Tibial nerve (tissue), 4 donors: ENCODE measurements around the gene GRIK4. TPM values are rescaled to one million over a fixed set of nuclear protein-coding genes. Genes with fewer than 3 reads are reported as not detected.

Source experiments
- DNase-seq, 2 donors: peaks; one replicate each; pipeline ENCODE4 v3.0.0-alpha.2; 2019; ENCODE audit warnings: low spot score in 2 of 2
- H3K27ac ChIP-seq, 4 donors: fragments of 200-600 bp; sonication (generic) in 3 of 4; one replicate each; pipeline ENCODE4 v1.5.1; 2017 to 2019; ENCODE audit warnings: mild to moderate bottlenecking in 1 of 4
- H3K27me3 ChIP-seq, 2 donors: fragments of 200-600 bp; sonication (generic) in 1 of 2; one replicate each; pipeline versions ENCODE4 v1.5.1 to v1.6.0; 2017 to 2019
- H3K36me3 ChIP-seq, 3 donors: fragments of 200-600 bp; sonication (generic); one replicate each; pipeline ENCODE4 v1.5.1; 2018 to 2019
- H3K4me1 ChIP-seq, 4 donors: fragments of 200-600 bp; sonication (generic) in 3 of 4; one replicate each; pipeline ENCODE4 v1.5.1; 2017 to 2019
- H3K4me3 ChIP-seq, 4 donors: fragments of 200-600 bp; sonication (generic) in 3 of 4; one replicate each; pipeline ENCODE4 v1.5.1; 2017 to 2019; ENCODE audit warnings: mild to moderate bottlenecking in 1 of 4, moderate library complexity in 1 of 4
- H3K9me3 ChIP-seq, 4 donors: fragments of 200-600 bp; sonication (generic) in 3 of 4; one replicate each; pipeline ENCODE4 v1.5.1; 2017 to 2019
- EP300 ChIP-seq, 2 donors: sonication (generic); formaldehyde crosslinking; IDR thresholded peaks; one replicate each; pipeline ENCODE4 v1.6.1; 2017; ENCODE audit warnings: antibody characterized with exemption in 2 of 2, mild to moderate bottlenecking in 1 of 2
- POLR2A ChIP-seq, 2 donors: fragments of 450-650 bp; IDR thresholded peaks; one replicate each; pipeline ENCODE4 v1.6.1; 2017; ENCODE audit warnings: antibody characterized with exemption in 2 of 2, mild to moderate bottlenecking in 2 of 2, moderate library complexity in 2 of 2
- WGBS, 2 donors: methylation state at CpG; one replicate each; pipeline ENCODE4 v1.1.5; 2018; 5-methylcytosine and 5-hydroxymethylcytosine counted together
- total RNA-seq, 4 donors: library from RNA; depleted of rRNA; stranded (reverse); fragments of >200 nt; gene quantifications; one replicate each; pipeline ENCODE4 v1.1.0, GENCODE V29; 2016
- TF ChIP-seq, protein P1 (sequence below), 5 experiments: fragments of 200-600 bp in 3 of 5; fragments of 450-650 bp in 2 of 5; sonication (generic) in 3 of 5; IDR thresholded peaks; one replicate each; pipeline ENCODE4 v1.5.1; 2016 to 2019; ENCODE audit warnings: antibody characterized with exemption in 5 of 5, mild to moderate bottlenecking in 3 of 5, moderate library complexity in 2 of 5

GRIK4 gene
- total RNA-seq, 4 donors from 2014 or later, result 0.22 to 0.98 TPM; not detected in 2

DNA sequence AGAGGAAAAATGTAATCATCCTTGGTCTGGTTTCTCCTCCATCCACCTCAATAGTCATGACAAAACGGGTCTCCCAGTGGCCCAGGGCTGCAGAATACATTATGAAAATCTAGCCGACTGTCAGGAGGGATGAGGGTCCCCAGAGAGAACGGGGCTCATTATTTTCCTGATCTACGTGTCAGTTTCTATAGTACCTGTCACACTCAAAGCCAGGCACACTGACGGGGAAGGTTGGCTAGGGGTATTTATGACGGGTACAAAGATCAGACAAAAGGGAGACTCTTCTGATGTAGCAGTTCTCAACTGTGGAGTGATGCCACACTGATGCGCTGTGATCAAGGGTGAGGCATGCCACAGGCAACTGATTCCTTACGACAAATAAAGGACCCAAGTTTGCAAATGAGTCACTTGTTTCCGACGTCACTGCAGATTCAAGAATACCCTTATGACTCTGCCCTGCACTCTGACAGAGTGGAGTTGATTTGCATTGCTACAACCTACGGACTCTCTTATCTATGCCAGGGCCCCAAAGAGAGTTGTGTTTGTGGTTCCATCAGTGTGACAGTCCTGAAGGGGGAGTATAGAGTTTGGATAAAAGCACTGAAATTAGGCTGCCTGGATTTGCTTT, 324.2 kb downstream of the GRIK4 start:
- no peaks in the 10 kb centered on the region for H3K4me1 ChIP-seq
- 80 to 82% methylated on average over 11 of the region's 11 CpGs for WGBS, 2 donors
- no peak overlapping the region for H3K4me3 ChIP-seq
- no peaks in the 10 kb centered on the region for H3K36me3 ChIP-seq
- no peak for DNase-seq
- H3K9me3 ChIP-seq, result no peaks in the 10 kb centered on the region
- TF ChIP-seq EP300 (IDR thresholded peaks at IDR 0.05) (no peak), POLR2A (IDR thresholded peaks at IDR 0.05) (no peak)
- TF ChIP-seq, protein P1, sequence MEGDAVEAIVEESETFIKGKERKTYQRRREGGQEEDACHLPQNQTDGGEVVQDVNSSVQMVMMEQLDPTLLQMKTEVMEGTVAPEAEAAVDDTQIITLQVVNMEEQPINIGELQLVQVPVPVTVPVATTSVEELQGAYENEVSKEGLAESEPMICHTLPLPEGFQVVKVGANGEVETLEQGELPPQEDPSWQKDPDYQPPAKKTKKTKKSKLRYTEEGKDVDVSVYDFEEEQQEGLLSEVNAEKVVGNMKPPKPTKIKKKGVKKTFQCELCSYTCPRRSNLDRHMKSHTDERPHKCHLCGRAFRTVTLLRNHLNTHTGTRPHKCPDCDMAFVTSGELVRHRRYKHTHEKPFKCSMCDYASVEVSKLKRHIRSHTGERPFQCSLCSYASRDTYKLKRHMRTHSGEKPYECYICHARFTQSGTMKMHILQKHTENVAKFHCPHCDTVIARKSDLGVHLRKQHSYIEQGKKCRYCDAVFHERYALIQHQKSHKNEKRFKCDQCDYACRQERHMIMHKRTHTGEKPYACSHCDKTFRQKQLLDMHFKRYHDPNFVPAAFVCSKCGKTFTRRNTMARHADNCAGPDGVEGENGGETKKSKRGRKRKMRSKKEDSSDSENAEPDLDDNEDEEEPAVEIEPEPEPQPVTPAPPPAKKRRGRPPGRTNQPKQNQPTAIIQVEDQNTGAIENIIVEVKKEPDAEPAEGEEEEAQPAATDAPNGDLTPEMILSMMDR (IDR thresholded peaks at IDR 0.05), result no peak
- peaks cover 0 to 15% of the 10 kb centered on the region in 2 donors for H3K27me3 ChIP-seq
- H3K27ac ChIP-seq, result no peak overlapping the region

DNA sequence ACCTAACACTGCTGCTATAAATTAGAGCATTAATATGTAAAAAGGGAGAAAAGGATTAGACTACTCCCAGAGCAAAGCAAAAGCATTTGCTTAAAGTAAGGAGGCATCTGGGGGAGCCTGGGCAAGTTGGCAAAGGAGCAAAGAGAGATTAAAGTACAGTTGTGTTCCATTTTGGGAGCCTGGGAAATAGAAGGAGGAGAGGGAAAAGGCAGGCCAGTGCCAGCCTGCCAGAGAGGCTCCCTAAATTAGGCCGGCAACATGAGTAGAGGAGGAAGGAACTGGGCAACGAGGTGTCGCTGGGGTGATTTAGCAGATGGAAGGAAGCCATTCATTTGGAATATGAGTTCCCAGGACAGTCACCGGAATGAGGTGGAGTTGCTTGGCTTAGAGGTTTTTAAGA, 326.1 kb downstream of the GRIK4 start:
- no peaks in the 10 kb centered on the region for H3K36me3 ChIP-seq
- no peak for DNase-seq
- peaks cover 0 to 11% of the 10 kb centered on the region in 2 donors for H3K27me3 ChIP-seq
- no peak overlapping the region for H3K4me3 ChIP-seq
- no peak for TF ChIP-seq EP300 (IDR thresholded peaks at IDR 0.05)
- no peak for TF ChIP-seq POLR2A (IDR thresholded peaks at IDR 0.05)
- TF ChIP-seq, protein P1 (IDR thresholded peaks at IDR 0.05), result no peak
- 71 to 73% methylated on average over 4 of the region's 4 CpGs for whole genome bisulfite sequencing, 2 donors
- H3K4me1 ChIP-seq, result no peaks in the 10 kb centered on the region
- no peak overlapping the region for H3K27ac ChIP-seq
- no peaks in the 10 kb centered on the region for H3K9me3 ChIP-seq

DNA sequence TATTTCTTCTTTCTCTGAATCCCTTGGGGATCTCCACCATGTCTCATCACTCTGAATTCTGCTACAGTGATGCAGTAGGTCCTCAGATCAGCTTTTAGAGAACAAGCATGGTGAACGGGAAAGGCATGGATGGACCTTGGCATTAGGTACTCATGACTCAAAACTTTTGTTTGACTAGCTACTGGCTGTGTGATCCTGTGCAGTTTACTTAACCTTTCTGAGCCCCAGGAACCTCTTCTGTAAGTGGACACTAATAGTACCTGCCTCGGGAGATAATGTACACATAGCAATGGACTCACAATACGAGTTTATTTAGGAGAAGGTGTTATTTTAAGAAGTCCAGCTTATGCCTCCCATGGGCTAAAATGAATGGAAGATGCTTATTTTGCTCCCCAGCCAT, 327.7 kb downstream of the GRIK4 start:
- DNase-seq, result no peak
- TF ChIP-seq EP300 (IDR thresholded peaks at IDR 0.05) (no peak), POLR2A (IDR thresholded peaks at IDR 0.05) (no peak)
- TF ChIP-seq, protein P1 (IDR thresholded peaks at IDR 0.05), result no peak
- Histone ChIP-seq H3K36me3 (no peaks in the 10 kb centered on the region), H3K4me3 (no peak overlapping the region), H3K4me1 (no peaks in the 10 kb centered on the region), H3K9me3 (no peaks in the 10 kb centered on the region), H3K27ac (no peak overlapping the region), H3K27me3 (no peaks in the 10 kb centered on the region)
- WGBS, 2 donors, result 67 to 72% methylated on average over 3 of the region's 3 CpGs

DNA sequence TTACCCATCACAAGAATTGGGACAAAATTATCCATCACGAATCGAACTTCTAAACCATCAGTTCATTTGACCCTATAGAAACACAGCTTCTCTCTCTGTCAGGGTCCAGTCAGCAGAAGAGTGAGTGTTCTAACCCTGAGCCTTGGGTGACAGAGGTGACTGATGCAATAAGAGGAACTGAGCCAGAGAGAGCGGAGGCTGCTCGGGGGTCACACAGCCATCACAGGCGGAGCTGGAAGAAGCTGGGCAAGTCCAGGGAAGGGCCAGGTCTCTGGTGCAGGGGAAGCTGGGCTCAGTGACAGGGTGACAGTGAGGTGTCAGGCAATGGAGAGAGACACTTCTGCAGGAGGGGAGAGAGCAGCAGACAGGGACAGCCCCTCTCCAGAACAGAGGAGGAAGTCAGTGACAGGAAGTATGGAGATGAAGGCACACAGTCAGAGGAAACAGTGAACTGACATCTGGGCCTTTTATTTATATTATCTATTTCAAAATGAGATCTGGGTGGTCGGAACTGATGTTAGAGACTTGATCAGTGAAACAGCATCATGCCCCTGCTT, 328.4 kb downstream of the GRIK4 start:
- TF ChIP-seq, protein P1 (IDR thresholded peaks at IDR 0.05), result no peak
- TF ChIP-seq EP300 (IDR thresholded peaks at IDR 0.05) (no peak), POLR2A (IDR thresholded peaks at IDR 0.05) (no peak)
- no peak for DNase-seq
- no peaks in the 10 kb centered on the region for H3K4me1 ChIP-seq
- H3K27me3 ChIP-seq, result no peaks in the 10 kb centered on the region
- no peak overlapping the region for H3K4me3 ChIP-seq
- 65 to 69% methylated on average over 6 of the region's 6 CpGs for WGBS, 2 donors
- H3K36me3 ChIP-seq, result no peaks in the 10 kb centered on the region
- H3K9me3 ChIP-seq, result no peaks in the 10 kb centered on the region
- H3K27ac ChIP-seq, result no peak overlapping the region

DNA sequence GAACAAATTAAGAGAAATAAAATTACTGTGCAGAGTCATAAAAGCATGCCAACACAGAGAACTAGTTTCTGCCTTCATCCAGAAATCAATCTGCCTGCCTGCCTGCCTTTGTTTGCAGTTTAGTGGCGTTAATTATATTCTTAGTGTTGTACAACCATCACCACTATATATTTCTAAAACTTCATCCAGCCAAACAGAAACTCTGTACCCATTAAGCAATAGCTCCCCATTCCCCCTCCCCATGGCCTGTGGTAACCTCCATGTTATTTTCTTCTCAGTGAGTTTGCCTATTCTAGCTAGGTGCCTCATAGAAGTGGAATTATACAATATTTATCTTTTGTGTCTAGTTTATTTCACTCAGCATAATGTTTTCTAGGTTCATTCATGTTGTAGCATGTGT, 329.1 kb downstream of the GRIK4 start:
- no peak for TF ChIP-seq EP300 (IDR thresholded peaks at IDR 0.05)
- H3K27me3 ChIP-seq, result no peaks in the 10 kb centered on the region
- 86 to 100% methylated on average over 1 of the region's 1 CpG for WGBS, 2 donors

More for the DNA sequence above, 329.1 kb downstream of the GRIK4 start:
- Histone ChIP-seq H3K27ac (no peak overlapping the region), H3K9me3 (no peaks in the 10 kb centered on the region), H3K4me3 (no peak overlapping the region), H3K4me1 (no peaks in the 10 kb centered on the region), H3K36me3 (no peaks in the 10 kb centered on the region)
- DNase-seq, result no peak
